CMK (cell line): ENCODE measurements around the gene SCN3A.

ENCODE experiments used
- DNase-seq: peaks from one replicate; pipeline ENCODE4 v3.0.0-alpha.2; 2010; ENCODE audit warnings: low read depth

SCN3A gene

GRCh38 chr2:165203689-165204559 is at the start of gene SCN3A:
TSS of gene SCN3A (minus strand) at chr2:165204050. CDS start at chr2:165176394, 27,656 bp downstream.
- no peak for DNase-seq

GRCh38 chr2:165253178-165253577 is 49.3 kb upstream of the SCN3A start:
- no peak for DNase-seq

- no peak for DNase-seq
Observed at GRCh38 chr2:165251366-165251765, 47.5 kb upstream of the SCN3A start.

- no peak for DNase-seq
Observed at GRCh38 chr2:165248238-165248637, 44.4 kb upstream of the SCN3A start.

GRCh38 chr2:165245081-165245793 is 41.4 kb upstream of the SCN3A start:
- DNase-seq, result no peak

GRCh38 chr2:165240916-165241315 is 37.1 kb upstream of the SCN3A start:
- DNase-seq, result no peak

GRCh38 chr2:165239856-165240515 is 36.1 kb upstream of the SCN3A start:
- DNase-seq, result no peak

GRCh38 chr2:165239230-165239629 is 35.4 kb upstream of the SCN3A start, which contains the start of gene SCN2A:
TSS of gene SCN2A (plus strand) at chr2:165239414. CDS start at chr2:165295824, 56,410 bp downstream.
- DNase-seq, result peak; percentile 7

GRCh38 chr2:165238295-165238694 is 34.4 kb upstream of the SCN3A start:
- no peak for DNase-seq

- no peak for DNase-seq
Observed at GRCh38 chr2:165237056-165237455, 33.2 kb upstream of the SCN3A start.

- DNase-seq, result no peak
Observed at GRCh38 chr2:165227571-165227970, 23.7 kb upstream of the SCN3A start.

GRCh38 chr2:165224941-165225340 is 21.1 kb upstream of the SCN3A start:
- no peak for DNase-seq

GRCh38 chr2:165219481-165219880 is 15.6 kb upstream of the SCN3A start:
- no peak for DNase-seq

- DNase-seq, result no peak
Observed at GRCh38 chr2:165214093-165214492, 10.2 kb upstream of the SCN3A start.

GRCh38 chr2:165208094-165208493 is 4.2 kb upstream of the SCN3A start:
- no peak for DNase-seq

GRCh38 chr2:165205865-165206264 is 2.0 kb upstream of the SCN3A start:
- no peak for DNase-seq

- no peak for DNase-seq
Observed at GRCh38 chr2:165202239-165202638, 1.6 kb downstream of the SCN3A start.

- no peak for DNase-seq
Observed at GRCh38 chr2:165198181-165198580, 5.7 kb downstream of the SCN3A start.

- DNase-seq, result no peak
Observed at GRCh38 chr2:165197346-165197745, 6.5 kb downstream of the SCN3A start.

GRCh38 chr2:165196411-165196810 is 7.4 kb downstream of the SCN3A start:
- no peak for DNase-seq

- no peak for DNase-seq
Observed at GRCh38 chr2:165193178-165193777, 10.6 kb downstream of the SCN3A start.

- no peak for DNase-seq
Observed at GRCh38 chr2:165192729-165193128, 11.1 kb downstream of the SCN3A start.
